DOHH2 (cell line): ENCODE measurements around the gene CDH4.

Experiments
- H3F3A ChIP-seq: fragments of 200-600 bp; sonication (generic), shearing (Covaris generic); 2 replicates; pipeline ENCODE4 v1.6.0; 2016; ENCODE audit warnings: antibody characterized with exemption, mild to moderate bottlenecking; ENCODE audit not compliant: control insufficient read depth, insufficient read depth
- H3K27ac ChIP-seq: fragments of 200-600 bp; sonication (generic); 2 replicates; pipeline ENCODE4 v1.5.1; 2014; ENCODE audit warnings: low read depth, mild to moderate bottlenecking, low read length, moderate library complexity
- H3K27me3 ChIP-seq: fragments of 200-600 bp; sonication (generic); 2 replicates; pipeline ENCODE4 v1.6.1; 2014; ENCODE audit warnings: mild to moderate bottlenecking, low read length, mixed read lengths; ENCODE audit not compliant: control insufficient read depth
- H3K36me3 ChIP-seq: fragments of 200-600 bp; sonication (generic); 2 replicates; pipeline ENCODE4 v1.6.1; 2014; ENCODE audit warnings: mild to moderate bottlenecking, low read length, moderate library complexity, mixed read lengths; ENCODE audit not compliant: control insufficient read depth
- H3K4me1 ChIP-seq: fragments of 200-600 bp; sonication (generic); 2 replicates; pipeline ENCODE4 v1.6.1; 2014; ENCODE audit warnings: mild to moderate bottlenecking, low read length, mixed read lengths; ENCODE audit not compliant: control insufficient read depth
- H3K4me2 ChIP-seq: fragments of 200-600 bp; sonication (generic); 2 replicates; pipeline ENCODE4 v1.6.0; 2014; ENCODE audit warnings: mild to moderate bottlenecking, low read length, moderate library complexity
- H3K4me3 ChIP-seq: fragments of 200-600 bp; sonication (generic); 2 replicates; pipeline ENCODE4 v1.5.1; 2014; ENCODE audit warnings: mild to moderate bottlenecking, low read length, mixed read lengths
- H3K79me2 ChIP-seq: fragments of 200-600 bp; sonication (generic); 2 replicates; pipeline ENCODE4 v1.6.1; 2014; ENCODE audit warnings: mild to moderate bottlenecking, low read length, mixed read lengths; ENCODE audit not compliant: control insufficient read depth
- H3K9me2 ChIP-seq: fragments of 200-600 bp; sonication (generic); replicated peaks from 2 replicates; pipeline ENCODE4 v1.6.1; 2014; ENCODE audit warnings: mild to moderate bottlenecking, low read length, mixed read lengths; ENCODE audit not compliant: control insufficient read depth
- H3K9me3 ChIP-seq: fragments of 200-600 bp; sonication (generic); 2 replicates; pipeline ENCODE4 v1.6.1; 2014; ENCODE audit warnings: antibody characterized with exemption, low read length, mixed read lengths; ENCODE audit not compliant: control insufficient read depth, insufficient read depth
- H4K20me1 ChIP-seq: fragments of 200-600 bp; sonication (generic); 2 replicates; pipeline ENCODE4 v1.6.0; 2014; ENCODE audit warnings: low read depth, mild to moderate bottlenecking, antibody characterized with exemption, low read length, moderate library complexity; ENCODE audit not compliant: control insufficient read depth, insufficient read depth
- EZH2phosphoT487 ChIP-seq: fragments of 200-600 bp; sonication (generic); IDR thresholded peaks from 2 replicates; pipeline ENCODE4 v1.6.1; 2017; ENCODE audit warnings: borderline replicate concordance, mild to moderate bottlenecking, antibody characterized with exemption, low read length, moderate library complexity, mixed read lengths
- TF ChIP-seq, protein P1 (sequence below): fragments of 200-600 bp; sonication (generic); IDR thresholded peaks from one replicate; pipeline ENCODE4 v1.5.1; 2014; ENCODE audit warnings: antibody characterized with exemption, mild to moderate bottlenecking, low read depth, low read length; ENCODE audit not compliant: poor library complexity, severe bottlenecking

The CDH4 gene

DNA sequence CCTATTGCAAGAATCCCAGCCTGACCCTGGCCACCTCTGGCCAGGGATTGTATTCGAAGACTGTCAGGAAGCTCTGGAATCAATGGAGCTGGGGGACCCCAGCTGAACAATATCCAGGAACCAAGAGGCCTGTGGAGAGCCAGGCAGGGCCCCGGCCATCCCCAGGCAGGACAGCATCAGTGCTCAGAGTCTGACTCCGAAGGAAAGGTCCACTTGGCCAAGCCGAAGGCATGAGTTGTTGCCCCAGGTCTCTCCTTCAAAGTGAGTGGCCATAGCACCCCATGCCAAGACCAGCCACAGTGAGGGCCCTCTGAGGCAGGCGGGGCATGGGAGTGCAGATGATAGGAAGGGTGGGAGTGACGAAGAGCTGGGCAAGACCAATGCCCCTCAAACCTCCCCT lies 193.1 kb downstream of the CDH4 start:
- Histone ChIP-seq H3K36me3 (no peaks in the 10 kb centered on the region), H3K4me2 (no peak overlapping the region), H3K4me1 (no peaks in the 10 kb centered on the region), H3K9me2 (no peaks in the 10 kb centered on the region), H3K4me3 (no peak overlapping the region), H4K20me1 (no peaks in the 10 kb centered on the region), H3K9me3 (no peaks in the 10 kb centered on the region), H3K27me3 (no peaks in the 10 kb centered on the region), H3F3A (no peaks in the 10 kb centered on the region), H3K27ac (no peak overlapping the region), H3K79me2 (no peaks in the 10 kb centered on the region)
- no peak for TF ChIP-seq EZH2phosphoT487
- TF ChIP-seq, protein P1, sequence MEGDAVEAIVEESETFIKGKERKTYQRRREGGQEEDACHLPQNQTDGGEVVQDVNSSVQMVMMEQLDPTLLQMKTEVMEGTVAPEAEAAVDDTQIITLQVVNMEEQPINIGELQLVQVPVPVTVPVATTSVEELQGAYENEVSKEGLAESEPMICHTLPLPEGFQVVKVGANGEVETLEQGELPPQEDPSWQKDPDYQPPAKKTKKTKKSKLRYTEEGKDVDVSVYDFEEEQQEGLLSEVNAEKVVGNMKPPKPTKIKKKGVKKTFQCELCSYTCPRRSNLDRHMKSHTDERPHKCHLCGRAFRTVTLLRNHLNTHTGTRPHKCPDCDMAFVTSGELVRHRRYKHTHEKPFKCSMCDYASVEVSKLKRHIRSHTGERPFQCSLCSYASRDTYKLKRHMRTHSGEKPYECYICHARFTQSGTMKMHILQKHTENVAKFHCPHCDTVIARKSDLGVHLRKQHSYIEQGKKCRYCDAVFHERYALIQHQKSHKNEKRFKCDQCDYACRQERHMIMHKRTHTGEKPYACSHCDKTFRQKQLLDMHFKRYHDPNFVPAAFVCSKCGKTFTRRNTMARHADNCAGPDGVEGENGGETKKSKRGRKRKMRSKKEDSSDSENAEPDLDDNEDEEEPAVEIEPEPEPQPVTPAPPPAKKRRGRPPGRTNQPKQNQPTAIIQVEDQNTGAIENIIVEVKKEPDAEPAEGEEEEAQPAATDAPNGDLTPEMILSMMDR: no peak

DNA sequence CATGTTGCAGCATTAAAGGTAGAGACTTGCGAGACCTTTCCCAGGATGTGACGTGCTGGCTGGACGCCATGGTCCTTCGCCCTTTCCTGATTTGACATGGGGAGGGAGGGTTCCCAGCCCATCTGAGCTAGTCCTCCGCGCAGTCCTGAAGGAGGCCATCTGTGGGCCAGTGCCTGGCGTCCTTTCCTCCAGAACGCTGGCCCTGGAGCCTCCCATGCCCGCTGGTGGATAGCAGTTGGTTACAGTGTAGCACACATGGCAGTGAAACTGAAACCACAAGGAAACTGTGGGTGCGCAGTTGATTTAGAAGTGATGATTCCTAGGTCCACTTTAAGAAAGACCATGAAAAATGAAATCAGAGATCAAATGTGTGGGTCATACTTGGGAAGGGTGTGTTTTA lies 193.7 kb downstream of the CDH4 start:
- no peaks in the 10 kb centered on the region for H3K27me3 ChIP-seq
- no peaks in the 10 kb centered on the region for H3K9me2 ChIP-seq
- H3K4me1 ChIP-seq: no peaks in the 10 kb centered on the region
- no peaks in the 10 kb centered on the region for H3K79me2 ChIP-seq
- H4K20me1 ChIP-seq: no peaks in the 10 kb centered on the region
- H3F3A ChIP-seq: no peaks in the 10 kb centered on the region
- TF ChIP-seq EZH2phosphoT487: no peak
- TF ChIP-seq, protein P1: no peak
- H3K4me3 ChIP-seq: no peak overlapping the region
- no peak overlapping the region for H3K4me2 ChIP-seq
- no peaks in the 10 kb centered on the region for H3K9me3 ChIP-seq
- no peak overlapping the region for H3K27ac ChIP-seq
- no peaks in the 10 kb centered on the region for H3K36me3 ChIP-seq

DNA sequence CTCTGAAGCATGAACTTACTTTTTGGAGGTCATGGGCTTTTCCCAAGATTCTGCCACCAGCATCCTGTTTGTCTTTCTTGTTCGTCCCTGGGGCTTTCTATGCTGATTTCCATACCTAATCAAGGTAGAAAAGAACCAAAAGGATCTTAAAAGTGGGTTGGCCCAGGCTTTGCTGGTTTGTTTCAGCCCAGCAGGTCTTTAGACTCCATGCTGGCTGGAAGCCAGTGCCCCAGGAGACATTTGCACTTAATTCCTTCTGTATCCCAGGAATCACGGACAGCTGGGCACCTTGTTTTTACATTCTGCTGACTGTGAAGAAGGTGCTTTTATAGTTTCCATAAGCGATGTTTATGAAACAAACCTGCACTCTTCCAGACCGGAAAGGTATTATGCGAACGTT lies 195.9 kb downstream of the CDH4 start:
- no peaks in the 10 kb centered on the region for H3F3A ChIP-seq
- H3K27me3 ChIP-seq: no peaks in the 10 kb centered on the region
- no peaks in the 10 kb centered on the region for H3K36me3 ChIP-seq
- no peaks in the 10 kb centered on the region for H4K20me1 ChIP-seq
- H3K9me3 ChIP-seq: no peaks in the 10 kb centered on the region
- no peak overlapping the region for H3K4me3 ChIP-seq
- no peaks in the 10 kb centered on the region for H3K4me1 ChIP-seq
- TF ChIP-seq, protein P1: no peak
- TF ChIP-seq EZH2phosphoT487: no peak
- no peak overlapping the region for H3K4me2 ChIP-seq
- H3K27ac ChIP-seq: no peak overlapping the region
- no peaks in the 10 kb centered on the region for H3K79me2 ChIP-seq
- H3K9me2 ChIP-seq: no peaks in the 10 kb centered on the region

DNA sequence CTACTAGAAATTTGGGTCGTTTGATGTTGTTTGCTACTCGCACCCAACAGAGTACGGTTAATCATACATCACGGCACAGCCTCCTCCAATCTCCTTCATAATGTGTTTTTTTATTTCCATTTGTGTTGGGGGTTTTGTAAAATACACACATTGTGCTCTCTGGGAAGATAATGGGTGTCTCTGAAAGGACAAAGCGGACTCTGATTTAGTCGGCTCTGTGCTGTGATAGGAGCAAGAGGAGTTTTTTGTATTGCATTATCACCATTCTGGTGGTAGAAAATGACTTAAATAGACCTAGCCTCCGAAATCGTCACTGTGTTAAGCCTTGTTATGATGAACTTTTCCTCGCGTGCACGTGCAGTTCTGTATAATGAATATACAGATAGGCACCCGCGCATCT lies 196.3 kb downstream of the CDH4 start:
- H3K27me3 ChIP-seq: no peaks in the 10 kb centered on the region

More for the DNA sequence above, 196.3 kb downstream of the CDH4 start:
- no peaks in the 10 kb centered on the region for H3F3A ChIP-seq
- no peaks in the 10 kb centered on the region for H4K20me1 ChIP-seq
- no peak overlapping the region for H3K4me3 ChIP-seq
- no peak overlapping the region for H3K27ac ChIP-seq
- H3K9me3 ChIP-seq: no peaks in the 10 kb centered on the region
- no peaks in the 10 kb centered on the region for H3K79me2 ChIP-seq
- H3K36me3 ChIP-seq: no peaks in the 10 kb centered on the region
- no peaks in the 10 kb centered on the region for H3K9me2 ChIP-seq
- no peaks in the 10 kb centered on the region for H3K4me1 ChIP-seq
- no peak overlapping the region for H3K4me2 ChIP-seq
- TF ChIP-seq, protein P1: no peak
- no peak for TF ChIP-seq EZH2phosphoT487
